HG02981 (cell line): ENCODE measurements around the gene FGF1.

ENCODE experiments used
- ATAC-seq: cut with Tn5 transposase; IDR thresholded peaks from one replicate; pipeline ENCODE4 v1.9.1; 2021; ENCODE audit warnings: mild to moderate bottlenecking, moderate library complexity; ENCODE audit not compliant: unreplicated experiment

Gene FGF1

GRCh38 chr5:142614054-142614453, 71.8 kb downstream of the FGF1 start:
- ATAC-seq: no peak

- ATAC-seq: no peak
Observed at GRCh38 chr5:142613271-142613671, 72.6 kb downstream of the FGF1 start.

DNA sequence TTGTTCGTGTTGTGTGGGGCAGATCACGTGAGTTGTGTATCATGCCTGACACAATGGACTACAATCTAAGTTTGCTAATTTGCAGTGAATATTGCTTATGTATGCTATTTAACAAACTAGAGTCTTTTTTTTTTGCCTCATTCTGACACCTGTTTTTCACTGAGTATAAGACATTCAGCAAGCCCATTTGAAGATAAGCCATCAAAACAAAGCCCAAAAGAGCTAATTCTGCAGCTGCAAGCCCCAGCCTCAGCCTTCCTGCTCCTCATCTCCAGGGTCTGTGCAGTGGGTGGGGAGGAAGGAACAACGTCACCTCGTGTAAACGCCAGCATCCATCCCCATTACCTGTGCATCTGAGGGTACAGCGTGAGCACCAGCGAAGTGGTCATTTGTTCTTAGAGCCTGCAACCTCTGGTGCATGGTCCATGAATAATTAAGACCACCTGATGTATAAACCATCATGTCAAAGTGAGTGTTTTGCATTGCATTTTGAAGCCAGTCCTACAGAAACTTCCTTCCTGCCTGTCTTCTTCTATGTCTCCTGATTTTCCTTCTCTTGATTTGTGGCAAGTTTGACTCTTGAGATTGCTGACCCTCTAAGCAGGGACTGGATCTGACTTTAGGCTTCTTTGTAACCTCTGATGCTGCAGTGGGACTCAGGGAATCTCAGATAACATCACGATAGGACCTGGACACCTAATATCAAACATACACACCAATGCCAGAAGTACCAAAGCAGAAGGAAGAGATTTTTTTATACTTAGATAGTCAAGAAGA, 73.2 kb downstream of the FGF1 start:
- no peak for ATAC-seq

GRCh38 chr5:142611154-142611553, 74.7 kb downstream of the FGF1 start:
- peak; percentile 83 for ATAC-seq

DNA sequence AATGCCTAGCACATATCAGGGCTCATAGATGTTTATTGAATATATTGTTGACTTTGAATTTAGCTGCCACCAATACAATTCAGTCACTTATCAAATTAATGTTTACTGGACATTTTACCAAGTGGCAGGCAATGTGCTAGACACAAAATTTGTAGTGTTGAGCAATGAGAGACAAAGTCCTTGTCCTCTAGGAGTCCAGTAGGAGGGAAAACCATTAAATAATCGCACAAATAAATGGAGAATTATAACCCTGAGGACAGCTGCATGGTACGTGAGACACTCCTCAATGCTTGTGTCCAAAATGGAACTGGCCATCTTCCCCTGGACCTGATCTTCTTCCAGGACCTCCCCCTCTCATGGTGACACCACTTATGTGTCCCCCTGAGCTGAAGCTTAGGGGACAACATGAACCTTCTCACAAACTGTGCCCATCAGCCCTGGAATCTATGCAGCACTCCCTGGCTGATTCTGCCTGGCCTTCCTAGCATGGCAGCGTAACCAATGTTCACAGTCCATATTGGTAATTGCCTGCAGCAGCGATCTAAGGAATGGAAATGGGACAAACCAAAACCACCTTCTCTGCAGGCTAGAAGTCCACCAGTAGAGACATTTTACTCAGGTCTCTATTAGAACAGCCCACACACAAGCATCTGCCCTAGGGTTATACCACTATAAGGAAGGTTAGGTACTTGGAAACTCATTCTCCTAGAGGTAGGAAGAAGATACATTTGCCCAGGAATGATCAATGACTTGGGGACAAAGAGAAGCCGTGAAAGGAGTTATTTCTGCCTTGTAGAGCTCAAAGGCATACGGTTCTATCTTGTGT, 75.5 kb downstream of the FGF1 start:
- no peak for ATAC-seq

GRCh38 chr5:142609142-142609541, 76.7 kb downstream of the FGF1 start:
- ATAC-seq: no peak

GRCh38 chr5:142608081-142608480, 77.8 kb downstream of the FGF1 start:
- no peak for ATAC-seq

- ATAC-seq: no peak
Observed at GRCh38 chr5:142605611-142606010, 80.3 kb downstream of the FGF1 start.

- no peak for ATAC-seq
Observed at GRCh38 chr5:142602720-142603245, 83.1 kb downstream of the FGF1 start.

- no peak for ATAC-seq
Observed at GRCh38 chr5:142601432-142601831, 84.5 kb downstream of the FGF1 start.

DNA sequence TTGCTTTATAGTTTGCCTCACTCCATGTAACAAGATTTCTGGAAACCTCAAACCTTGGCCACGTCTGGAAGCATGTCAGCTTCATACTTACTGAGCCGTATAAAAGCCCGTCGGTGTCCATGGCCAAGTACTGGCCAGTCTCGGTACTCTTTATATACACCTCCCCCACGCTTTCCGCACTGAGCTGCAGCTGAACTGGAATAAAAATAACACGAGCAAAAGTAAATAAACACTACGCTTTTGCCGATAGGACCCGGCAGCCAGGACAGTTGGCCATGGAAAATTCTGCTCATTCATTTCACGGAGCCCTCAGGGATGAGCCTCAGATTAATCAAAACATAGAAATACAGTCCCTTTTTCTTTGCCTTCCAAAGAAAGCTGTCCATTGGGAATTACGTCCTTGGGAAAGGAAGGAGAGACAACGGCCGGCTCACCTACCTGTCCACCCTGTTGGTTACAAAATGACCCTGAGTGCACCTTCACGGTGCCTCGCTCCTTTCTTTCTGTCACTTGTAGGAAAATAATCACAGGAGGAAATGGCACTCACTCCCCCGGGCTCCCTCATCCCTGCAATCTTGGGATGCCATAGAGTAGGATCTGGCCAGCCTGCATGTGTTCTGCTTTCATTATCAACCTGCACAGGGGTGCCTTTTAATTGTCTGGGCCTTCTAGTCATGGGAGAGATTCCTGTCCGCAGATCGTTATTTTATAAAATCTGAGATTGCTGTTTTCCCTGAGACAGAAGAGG, 85.1 kb downstream of the FGF1 start:
- ATAC-seq: no peak

- no peak for ATAC-seq
Observed at GRCh38 chr5:142600092-142600491, 85.8 kb downstream of the FGF1 start.

DNA sequence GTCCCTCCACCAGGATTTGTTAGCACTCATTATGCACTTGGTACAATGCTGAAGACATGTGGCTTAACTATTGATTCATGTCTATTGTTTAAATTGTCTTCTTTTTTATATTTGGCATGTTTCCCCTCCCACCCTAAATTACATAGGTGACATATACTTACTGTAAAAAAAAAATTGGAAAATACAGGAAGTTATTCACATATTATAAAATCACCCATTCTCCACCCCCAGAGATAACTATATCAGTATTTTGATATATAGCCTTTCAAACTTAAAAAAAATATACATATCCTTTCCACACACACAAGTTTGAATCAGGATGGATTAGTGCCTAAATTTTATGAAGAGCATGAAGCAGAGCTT, 87.6 kb downstream of the FGF1 start:
- ATAC-seq: no peak

GRCh38 chr5:142597546-142598337, 88.1 kb downstream of the FGF1 start:
- no peak for ATAC-seq

DNA sequence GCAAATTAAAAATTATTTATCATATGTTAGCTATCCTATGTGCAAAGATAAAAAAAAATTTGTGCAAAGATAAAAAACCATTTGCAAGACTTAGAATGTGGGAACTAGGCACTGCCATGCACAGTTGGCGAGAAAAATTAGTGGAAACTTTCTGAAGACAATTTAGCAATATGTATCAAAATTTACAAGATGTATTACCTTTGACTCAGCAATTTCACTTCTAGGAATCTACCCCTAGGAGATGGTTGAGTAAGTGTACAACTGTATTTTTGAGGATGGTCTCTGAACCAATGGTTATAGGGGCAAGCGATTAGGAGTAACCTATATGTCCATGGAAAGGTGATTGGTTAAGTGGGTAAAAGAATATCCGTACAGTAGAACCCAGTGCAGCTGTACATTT, 88.9 kb downstream of the FGF1 start:
- no peak for ATAC-seq

- no peak for ATAC-seq
Observed at GRCh38 chr5:142592365-142592764, 93.5 kb downstream of the FGF1 start.

- no peak for ATAC-seq
Observed at GRCh38 chr5:142590451-142591231, 95.2 kb downstream of the FGF1 start.

DNA sequence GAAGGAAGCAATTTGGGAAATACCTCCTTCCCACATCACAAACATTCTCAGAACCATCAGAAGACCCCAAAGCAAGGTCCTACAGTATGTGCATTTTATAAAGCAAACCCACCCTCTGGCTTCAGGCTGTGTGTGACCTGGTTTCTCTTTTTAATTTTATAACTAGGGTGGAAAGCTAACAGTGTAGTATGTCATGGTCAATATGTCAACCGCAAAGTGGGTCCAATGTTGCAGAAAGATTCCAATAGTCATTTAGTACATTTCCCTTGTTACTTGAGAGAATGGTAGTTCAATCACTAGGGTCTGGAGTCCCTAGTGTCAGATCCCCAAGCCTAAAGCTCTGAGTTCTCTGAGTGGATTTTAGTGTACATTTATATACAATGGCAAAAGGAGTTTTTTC, 96.2 kb downstream of the FGF1 start:
- ATAC-seq: no peak

GRCh38 chr5:142587354-142587965, 98.4 kb downstream of the FGF1 start:
- ATAC-seq: no peak
